ENCODE measurements around the gene C2orf80. TPM values are rescaled to one million over a fixed set of nuclear protein-coding genes. Genes with fewer than 3 reads are reported as not detected.
"Not testable (repeated sequence)": the region's sequence is repeated elsewhere in the genome, so short reads cannot be mapped to it uniquely, and the experiment has no call there.

Gene C2orf80
- 0.32 and 0.45 TPM in 2 replicates for total RNA-seq (2014; rRNA removed; shearing (Covaris generic))
- polyA plus RNA-seq (2015; cell fraction: cytosol; rRNA removed) = not detected in 2 replicates
- polyA plus RNA-seq (2015; cell fraction: nucleus; rRNA removed) = 1.1 TPM in 1 of 2 replicates, not detected in the other

- in situ Hi-C loops (cut with HindIII; ENCODE audit: low pct_unique_long_range_greater_than_20kb, low sequenced_read_pairs) = no loop called here
- DNase-seq (ENCODE audit: low read depth, low spot score) = no peak
These were observed at the start of gene C2orf80 for GRCh38 chr2:208189810-208190503. TSS of gene C2orf80 (minus strand) at chr2:208190030. CDS start at chr2:208186986, 3,044 bp downstream.

GRCh38 chr2:208235860-208236259 lies 46.0 kb upstream of the C2orf80 start:
- no peak for DNase-seq (ENCODE audit: low read depth, low spot score)
- in situ Hi-C loops (cut with HindIII; ENCODE audit: low pct_unique_long_range_greater_than_20kb, low sequenced_read_pairs) = no loop called here

- DNase-seq (ENCODE audit: low read depth, low spot score) = no peak
- in situ Hi-C loops (cut with HindIII; ENCODE audit: low pct_unique_long_range_greater_than_20kb, low sequenced_read_pairs) = no loop called here
These were observed 45.0 kb upstream of the C2orf80 start for GRCh38 chr2:208234786-208235185.

GRCh38 chr2:208228476-208228875 lies 38.6 kb upstream of the C2orf80 start:
- no peak for DNase-seq (ENCODE audit: low read depth, low spot score)
- in situ Hi-C loops (cut with HindIII; ENCODE audit: low pct_unique_long_range_greater_than_20kb, low sequenced_read_pairs) = no loop called here

- DNase-seq (ENCODE audit: low read depth, low spot score) = no peak
- in situ Hi-C loops (cut with HindIII; ENCODE audit: low pct_unique_long_range_greater_than_20kb, low sequenced_read_pairs) = no loop called here
These were observed 37.9 kb upstream of the C2orf80 start for GRCh38 chr2:208227581-208228232.

GRCh38 chr2:208224802-208225201 lies 35.0 kb upstream of the C2orf80 start:
- in situ Hi-C loops (cut with HindIII; ENCODE audit: low pct_unique_long_range_greater_than_20kb, low sequenced_read_pairs) = no loop called here
- DNase-seq (ENCODE audit: low read depth, low spot score) = no peak

GRCh38 chr2:208222351-208222750 lies 32.5 kb upstream of the C2orf80 start:
- peak; percentile 32 for DNase-seq (ENCODE audit: low read depth, low spot score)
- in situ Hi-C loops (cut with HindIII; ENCODE audit: low pct_unique_long_range_greater_than_20kb, low sequenced_read_pairs) = no loop called here

- DNase-seq (ENCODE audit: low read depth, low spot score) = peak; percentile 45
- in situ Hi-C loops (cut with HindIII; ENCODE audit: low pct_unique_long_range_greater_than_20kb, low sequenced_read_pairs) = not testable (repeated sequence)
These were observed 32.0 kb upstream of the C2orf80 start for GRCh38 chr2:208221873-208222272.

GRCh38 chr2:208210688-208211451 lies 21.0 kb upstream of the C2orf80 start:
- in situ Hi-C loops (cut with HindIII; ENCODE audit: low pct_unique_long_range_greater_than_20kb, low sequenced_read_pairs) = no loop called here
- DNase-seq (ENCODE audit: low read depth, low spot score) = no peak

GRCh38 chr2:208208335-208209085 lies 18.7 kb upstream of the C2orf80 start:
- no peak for DNase-seq (ENCODE audit: low read depth, low spot score)
- in situ Hi-C loops (cut with HindIII; ENCODE audit: low pct_unique_long_range_greater_than_20kb, low sequenced_read_pairs) = no loop called here

GRCh38 chr2:208207769-208208168 lies 17.9 kb upstream of the C2orf80 start:
- in situ Hi-C loops (cut with HindIII; ENCODE audit: low pct_unique_long_range_greater_than_20kb, low sequenced_read_pairs) = no loop called here
- no peak for DNase-seq (ENCODE audit: low read depth, low spot score)

- DNase-seq (ENCODE audit: low read depth, low spot score) = no peak
- in situ Hi-C loops (cut with HindIII; ENCODE audit: low pct_unique_long_range_greater_than_20kb, low sequenced_read_pairs) = no loop called here
These were observed 14.3 kb upstream of the C2orf80 start for GRCh38 chr2:208204166-208204565.

GRCh38 chr2:208195531-208195930 lies 5.7 kb upstream of the C2orf80 start:
- in situ Hi-C loops (cut with HindIII; ENCODE audit: low pct_unique_long_range_greater_than_20kb, low sequenced_read_pairs) = no loop called here
- no peak for DNase-seq (ENCODE audit: low read depth, low spot score)

- in situ Hi-C loops (cut with HindIII; ENCODE audit: low pct_unique_long_range_greater_than_20kb, low sequenced_read_pairs) = no loop called here
- DNase-seq (ENCODE audit: low read depth, low spot score) = no peak
These were observed 2.9 kb upstream of the C2orf80 start for GRCh38 chr2:208192611-208193236.

- no peak for DNase-seq (ENCODE audit: low read depth, low spot score)
- in situ Hi-C loops (cut with HindIII; ENCODE audit: low pct_unique_long_range_greater_than_20kb, low sequenced_read_pairs) = no loop called here
These were observed 591 bp downstream of the C2orf80 start for GRCh38 chr2:208189069-208189809.

- in situ Hi-C loops (cut with HindIII; ENCODE audit: low pct_unique_long_range_greater_than_20kb, low sequenced_read_pairs) = no loop called here
- DNase-seq (ENCODE audit: low read depth, low spot score) = no peak
These were observed 2.9 kb downstream of the C2orf80 start for GRCh38 chr2:208186893-208187292.

GRCh38 chr2:208186465-208186864 lies 3.4 kb downstream of the C2orf80 start:
- in situ Hi-C loops (cut with HindIII; ENCODE audit: low pct_unique_long_range_greater_than_20kb, low sequenced_read_pairs) = no loop called here
- no peak for DNase-seq (ENCODE audit: low read depth, low spot score)

Measured in SK-MEL-5 (cell line).